CD4-positive, alpha-beta T cell treated with Interleukin-10 for 1 hour (primary cell): Measurements from ENCODE around the gene LEPR.
A peak's percentile ranks its signal among the peaks of the same experiment; 100 is the strongest.
"Not testable (repeated sequence)": the region's sequence is repeated elsewhere in the genome, so short reads cannot be mapped to it uniquely, and the experiment has no call there.

ENCODE experiments used
- DNase-seq: peaks from one replicate; pipeline ENCODE4 v3.0.0-alpha.2; 2020

The LEPR gene

GRCh38 chr1:65437616-65438015 is 17.1 kb downstream of the LEPR start:
- no peak for DNase-seq

- DNase-seq: no peak
Measured at GRCh38 chr1:65440322-65440900, 19.9 kb downstream of the LEPR start.

- DNase-seq: no peak
Measured at GRCh38 chr1:65440915-65441314, 20.4 kb downstream of the LEPR start.

GRCh38 chr1:65441464-65441863 is 21.0 kb downstream of the LEPR start:
- no peak for DNase-seq

GRCh38 chr1:65442442-65442841 is 22.0 kb downstream of the LEPR start:
- DNase-seq: no peak

- DNase-seq: no peak
Measured at GRCh38 chr1:65443647-65444046, 23.2 kb downstream of the LEPR start.

GRCh38 chr1:65444128-65444640 is 23.7 kb downstream of the LEPR start:
- DNase-seq: no peak

- DNase-seq: no peak
Measured at GRCh38 chr1:65445837-65446236, 25.4 kb downstream of the LEPR start.

- DNase-seq: no peak
Measured at GRCh38 chr1:65449214-65449823, 28.9 kb downstream of the LEPR start.

- not testable (repeated sequence) for DNase-seq
Measured at GRCh38 chr1:65455678-65456077, 35.2 kb downstream of the LEPR start.

- no peak for DNase-seq
Measured at GRCh38 chr1:65456481-65456880, 36.0 kb downstream of the LEPR start.

GRCh38 chr1:65457868-65458267 is 37.4 kb downstream of the LEPR start:
- no peak for DNase-seq

GRCh38 chr1:65458730-65459396 is 38.4 kb downstream of the LEPR start:
- DNase-seq: no peak

GRCh38 chr1:65459397-65459768 is 38.9 kb downstream of the LEPR start:
- peak; percentile 8 for DNase-seq

- not testable (repeated sequence) for DNase-seq
Measured at GRCh38 chr1:65465837-65466236, 45.4 kb downstream of the LEPR start.

GRCh38 chr1:65467536-65467935 is 47.1 kb downstream of the LEPR start:
- DNase-seq: no peak

- DNase-seq: no peak
Measured at GRCh38 chr1:65469126-65469888, 48.8 kb downstream of the LEPR start.

GRCh38 chr1:65469889-65470340 is 49.4 kb downstream of the LEPR start:
- no peak for DNase-seq
